ENCODE data around the gene CCNT1. TPM values are rescaled to one million over a fixed set of nuclear protein-coding genes. Genes with fewer than 3 reads are reported as not detected.
A peak's percentile ranks its signal among the peaks of the same experiment; 100 is the strongest.

Gene CCNT1
- total and polyA plus RNA-seq, 10 of the 15 experiments (the other 5 are each of a cell fraction or from before 2014, with no cell fraction given) = 6.3 to 37.3 (median 20.0) TPM

GRCh38 chr12:48716493-48717251 lies at the start of gene CCNT1 (continued):
- TF ChIP-seq ZNF217 (IDR thresholded peaks at IDR 0.05) (no peak; the same call in 1 of the 2 replicates), MYC (IDR thresholded peaks at IDR 0.05; ENCODE audit: insufficient read depth, insufficient read length, insufficient replicate concordance, low read length, severe bottlenecking) (no peak), RUNX3 (IDR thresholded peaks at IDR 0.05; ENCODE audit: low read length) (peak; percentile 75; the same call in 1 of the 2 replicates), CUX1 (IDR thresholded peaks at IDR 0.05; ENCODE audit: insufficient replicate concordance, low read depth, low read length) (no peak), PAX5 (IDR thresholded peaks at IDR 0.05; ENCODE audit: borderline replicate concordance, low read depth, low read length) (peak; percentile 49; the same call in 1 of the 2 replicates), RAD21 (IDR thresholded peaks at IDR 0.05; ENCODE audit: insufficient read depth, low read depth, low read length) (no peak), HDAC6 (IDR thresholded peaks at IDR 0.05; ENCODE audit: unreplicated experiment) (no peak), NBN (IDR thresholded peaks at IDR 0.05) (peak; percentile 76), HCFC1 (IDR thresholded peaks at IDR 0.05; ENCODE audit: low read length) (peak; percentile 82), NFYA (IDR thresholded peaks at IDR 0.05; ENCODE audit: borderline replicate concordance, low read depth, low read length) (no peak), JUNB (IDR thresholded peaks at IDR 0.05) (no peak)
- TF ChIP-seq, protein P1, sequence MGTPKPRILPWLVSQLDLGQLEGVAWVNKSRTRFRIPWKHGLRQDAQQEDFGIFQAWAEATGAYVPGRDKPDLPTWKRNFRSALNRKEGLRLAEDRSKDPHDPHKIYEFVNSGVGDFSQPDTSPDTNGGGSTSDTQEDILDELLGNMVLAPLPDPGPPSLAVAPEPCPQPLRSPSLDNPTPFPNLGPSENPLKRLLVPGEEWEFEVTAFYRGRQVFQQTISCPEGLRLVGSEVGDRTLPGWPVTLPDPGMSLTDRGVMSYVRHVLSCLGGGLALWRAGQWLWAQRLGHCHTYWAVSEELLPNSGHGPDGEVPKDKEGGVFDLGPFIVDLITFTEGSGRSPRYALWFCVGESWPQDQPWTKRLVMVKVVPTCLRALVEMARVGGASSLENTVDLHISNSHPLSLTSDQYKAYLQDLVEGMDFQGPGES (IDR thresholded peaks at IDR 0.05) = no peak
- TF ChIP-seq, protein P2, sequence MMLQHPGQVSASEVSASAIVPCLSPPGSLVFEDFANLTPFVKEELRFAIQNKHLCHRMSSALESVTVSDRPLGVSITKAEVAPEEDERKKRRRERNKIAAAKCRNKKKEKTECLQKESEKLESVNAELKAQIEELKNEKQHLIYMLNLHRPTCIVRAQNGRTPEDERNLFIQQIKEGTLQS (IDR thresholded peaks at IDR 0.05; ENCODE audit: borderline replicate concordance, extremely low read depth, low read depth, low read length) = peak; percentile 69
- TF ChIP-seq, protein P3, sequence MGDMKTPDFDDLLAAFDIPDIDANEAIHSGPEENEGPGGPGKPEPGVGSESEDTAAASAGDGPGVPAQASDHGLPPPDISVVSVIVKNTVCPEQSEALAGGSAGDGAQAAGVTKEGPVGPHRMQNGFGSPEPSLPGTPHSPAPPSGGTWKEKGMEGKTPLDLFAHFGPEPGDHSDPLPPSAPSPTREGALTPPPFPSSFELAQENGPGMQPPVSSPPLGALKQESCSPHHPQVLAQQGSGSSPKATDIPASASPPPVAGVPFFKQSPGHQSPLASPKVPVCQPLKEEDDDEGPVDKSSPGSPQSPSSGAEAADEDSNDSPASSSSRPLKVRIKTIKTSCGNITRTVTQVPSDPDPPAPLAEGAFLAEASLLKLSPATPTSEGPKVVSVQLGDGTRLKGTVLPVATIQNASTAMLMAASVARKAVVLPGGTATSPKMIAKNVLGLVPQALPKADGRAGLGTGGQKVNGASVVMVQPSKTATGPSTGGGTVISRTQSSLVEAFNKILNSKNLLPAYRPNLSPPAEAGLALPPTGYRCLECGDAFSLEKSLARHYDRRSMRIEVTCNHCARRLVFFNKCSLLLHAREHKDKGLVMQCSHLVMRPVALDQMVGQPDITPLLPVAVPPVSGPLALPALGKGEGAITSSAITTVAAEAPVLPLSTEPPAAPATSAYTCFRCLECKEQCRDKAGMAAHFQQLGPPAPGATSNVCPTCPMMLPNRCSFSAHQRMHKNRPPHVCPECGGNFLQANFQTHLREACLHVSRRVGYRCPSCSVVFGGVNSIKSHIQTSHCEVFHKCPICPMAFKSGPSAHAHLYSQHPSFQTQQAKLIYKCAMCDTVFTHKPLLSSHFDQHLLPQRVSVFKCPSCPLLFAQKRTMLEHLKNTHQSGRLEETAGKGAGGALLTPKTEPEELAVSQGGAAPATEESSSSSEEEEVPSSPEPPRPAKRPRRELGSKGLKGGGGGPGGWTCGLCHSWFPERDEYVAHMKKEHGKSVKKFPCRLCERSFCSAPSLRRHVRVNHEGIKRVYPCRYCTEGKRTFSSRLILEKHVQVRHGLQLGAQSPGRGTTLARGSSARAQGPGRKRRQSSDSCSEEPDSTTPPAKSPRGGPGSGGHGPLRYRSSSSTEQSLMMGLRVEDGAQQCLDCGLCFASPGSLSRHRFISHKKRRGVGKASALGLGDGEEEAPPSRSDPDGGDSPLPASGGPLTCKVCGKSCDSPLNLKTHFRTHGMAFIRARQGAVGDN (IDR thresholded peaks at IDR 0.05) = peak; percentile 79
- TF ChIP-seq, protein P4, sequence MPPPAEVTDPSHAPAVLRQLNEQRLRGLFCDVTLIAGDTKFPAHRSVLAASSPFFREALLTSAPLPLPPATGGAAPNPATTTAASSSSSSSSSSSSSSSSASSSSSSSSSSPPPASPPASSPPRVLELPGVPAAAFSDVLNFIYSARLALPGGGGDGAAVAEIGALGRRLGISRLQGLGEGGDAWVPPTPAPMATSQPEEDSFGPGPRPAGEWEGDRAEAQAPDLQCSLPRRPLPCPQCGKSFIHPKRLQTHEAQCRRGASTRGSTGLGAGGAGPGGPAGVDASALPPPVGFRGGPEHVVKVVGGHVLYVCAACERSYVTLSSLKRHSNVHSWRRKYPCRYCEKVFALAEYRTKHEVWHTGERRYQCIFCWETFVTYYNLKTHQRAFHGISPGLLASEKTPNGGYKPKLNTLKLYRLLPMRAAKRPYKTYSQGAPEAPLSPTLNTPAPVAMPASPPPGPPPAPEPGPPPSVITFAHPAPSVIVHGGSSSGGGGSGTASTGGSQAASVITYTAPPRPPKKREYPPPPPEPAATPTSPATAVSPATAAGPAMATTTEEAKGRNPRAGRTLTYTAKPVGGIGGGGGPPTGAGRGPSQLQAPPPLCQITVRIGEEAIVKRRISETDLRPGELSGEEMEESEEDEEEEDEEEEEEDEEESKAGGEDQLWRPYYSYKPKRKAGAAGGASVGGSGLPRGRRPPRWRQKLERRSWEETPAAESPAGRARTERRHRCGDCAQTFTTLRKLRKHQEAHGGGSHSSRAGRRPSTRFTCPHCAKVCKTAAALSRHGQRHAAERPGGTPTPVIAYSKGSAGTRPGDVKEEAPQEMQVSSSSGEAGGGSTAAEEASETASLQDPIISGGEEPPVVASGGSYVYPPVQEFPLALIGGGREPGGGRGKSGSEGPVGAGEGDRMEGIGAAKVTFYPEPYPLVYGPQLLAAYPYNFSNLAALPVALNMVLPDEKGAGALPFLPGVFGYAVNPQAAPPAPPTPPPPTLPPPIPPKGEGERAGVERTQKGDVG (CRISPR knock-in tag; IDR thresholded peaks at IDR 0.05) = peak; percentile 94
